DMS153 (cell line): ENCODE results near the gene C12orf42.
"Not testable (repeated sequence)": the region's sequence is repeated elsewhere in the genome, so short reads cannot be mapped to it uniquely, and the experiment has no call there.

Source experiments
- DNase-seq: peaks from one replicate; lab custom pipeline; 2025; lab: John Stamatoyannopoulos, UW

C12orf42 gene

DNA sequence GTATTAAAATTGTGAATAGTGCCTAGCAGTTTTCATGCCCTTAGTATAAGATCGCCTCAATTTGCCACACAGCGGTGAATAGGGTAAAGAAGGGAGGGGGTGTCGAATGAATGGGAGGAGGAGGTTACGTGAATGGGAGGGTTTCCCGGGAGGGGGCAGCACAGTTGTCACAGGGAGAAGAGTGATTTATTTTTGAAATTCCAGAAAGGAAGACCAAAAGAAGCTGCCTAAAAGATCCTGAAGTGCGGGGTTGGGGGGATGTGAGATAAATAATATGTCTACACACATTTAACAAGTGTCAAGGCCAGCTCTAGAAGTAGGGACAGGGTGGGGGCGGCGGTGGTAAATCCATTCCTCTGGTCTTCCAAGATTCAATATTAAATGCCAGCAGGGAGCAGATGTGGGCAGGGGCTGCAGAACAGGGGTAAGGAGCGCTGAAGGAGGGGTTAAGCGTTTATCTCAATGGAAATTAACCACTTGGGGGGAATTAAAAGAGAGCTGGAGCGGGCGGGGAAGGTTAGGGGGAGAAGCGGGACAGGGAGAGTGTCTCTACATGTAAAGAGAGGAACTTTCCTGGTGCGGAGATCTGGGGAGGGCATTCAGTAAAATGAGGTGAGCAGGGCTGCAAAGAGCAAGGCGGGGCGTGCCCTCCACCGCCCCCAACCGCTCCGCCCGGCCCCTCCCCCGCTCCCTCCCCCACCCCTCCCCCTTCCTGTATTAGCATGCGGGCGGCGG is 867 bp downstream of the C12orf42 start:
- no peak for DNase-seq

DNA sequence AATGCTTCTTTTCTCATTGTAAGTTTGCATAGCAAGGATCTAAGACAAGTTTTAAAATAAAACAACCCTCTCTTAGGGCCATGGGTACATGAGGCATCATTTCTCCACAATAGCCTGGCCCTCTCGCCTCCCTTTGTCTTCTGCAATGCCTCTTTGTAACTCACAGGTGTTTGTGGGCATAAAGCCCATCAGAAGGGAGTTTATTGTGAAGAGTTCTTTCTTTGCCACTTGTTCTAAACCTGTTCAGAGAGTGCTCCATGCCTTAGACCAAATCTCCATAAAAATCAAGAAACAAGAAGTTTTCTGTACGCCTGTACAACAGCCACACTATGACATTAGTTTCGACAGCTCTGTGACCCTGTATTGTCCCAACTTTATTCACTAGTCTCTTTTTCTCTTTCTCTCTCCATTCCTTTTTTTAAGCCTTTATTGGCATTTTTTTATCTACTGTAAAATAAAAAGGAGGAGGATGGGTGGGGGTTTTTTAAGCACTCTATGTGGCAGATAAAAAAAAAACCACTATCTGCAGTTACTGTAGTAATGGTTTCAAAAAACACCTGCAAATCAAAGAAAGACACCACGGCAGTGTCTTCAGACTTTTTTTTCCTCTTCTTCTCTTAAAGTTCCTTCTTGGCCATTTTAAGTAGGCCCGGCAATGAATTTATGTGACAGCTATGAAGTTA is 1.6 kb downstream of the C12orf42 start:
- DNase-seq: no peak

- no peak for DNase-seq
Measured at GRCh38 chr12:103493199-103493598, 2.6 kb downstream of the C12orf42 start.

GRCh38 chr12:103482365-103482764 is 13.4 kb downstream of the C12orf42 start:
- DNase-seq: no peak

DNA sequence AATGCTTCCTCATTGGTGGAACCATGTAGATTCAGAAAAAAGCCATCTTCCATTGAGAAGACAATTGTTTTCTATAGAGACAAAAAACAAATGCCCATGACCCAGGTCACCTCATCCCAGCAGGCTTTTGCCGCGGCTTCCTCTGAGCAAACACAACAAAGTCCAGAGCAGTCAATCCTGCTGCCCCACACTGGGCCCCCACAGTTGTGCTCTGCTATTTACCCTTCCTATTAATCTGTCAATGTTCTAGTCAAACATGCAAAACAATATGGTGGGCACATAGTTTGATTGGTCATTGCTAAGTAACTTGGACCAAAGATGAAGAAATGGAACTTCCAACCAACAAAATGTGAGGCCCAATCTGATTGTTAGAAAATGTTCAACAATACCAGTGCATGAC is 20.7 kb downstream of the C12orf42 start:
- no peak for DNase-seq

DNA sequence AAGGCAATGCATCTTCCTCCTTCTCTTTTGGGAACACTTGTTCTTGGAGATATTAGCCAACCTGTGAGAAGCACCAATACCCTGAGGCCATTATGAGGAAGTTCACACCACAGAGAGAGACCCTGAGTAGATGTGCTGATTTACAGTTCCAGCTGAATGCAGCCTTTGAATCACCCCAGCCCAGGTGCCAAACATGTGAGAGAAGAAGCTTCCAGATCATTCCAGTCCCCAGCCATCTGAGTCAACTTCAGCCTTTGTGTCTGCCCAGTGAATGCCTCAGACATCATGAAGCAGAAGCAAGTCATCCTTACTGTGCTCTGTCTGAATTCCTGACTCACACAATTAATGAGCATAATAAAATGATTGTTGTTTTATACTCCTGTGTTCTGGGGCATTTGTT is 25.1 kb downstream of the C12orf42 start:
- no peak for DNase-seq

DNA sequence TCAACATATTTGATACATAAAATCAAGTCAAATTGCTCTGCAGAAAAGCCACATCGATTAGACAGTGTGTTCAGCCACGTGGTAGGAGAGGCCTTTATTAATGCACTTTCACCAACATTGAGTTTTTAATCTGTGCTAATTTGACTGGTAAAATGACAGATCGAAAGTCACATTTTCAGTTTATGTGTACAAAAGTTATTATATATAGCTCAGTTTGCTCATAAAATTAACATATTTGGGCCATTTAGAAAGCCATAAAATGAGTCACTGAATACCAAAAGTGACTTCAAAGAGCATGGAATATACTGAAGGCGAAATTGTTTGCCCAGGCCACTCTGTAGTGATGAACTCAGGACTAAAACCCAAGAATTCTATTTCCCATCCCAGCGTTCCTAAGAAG is 26.0 kb downstream of the C12orf42 start:
- DNase-seq: no peak

GRCh38 chr12:103468837-103469236 is 26.9 kb downstream of the C12orf42 start:
- no peak for DNase-seq

DNA sequence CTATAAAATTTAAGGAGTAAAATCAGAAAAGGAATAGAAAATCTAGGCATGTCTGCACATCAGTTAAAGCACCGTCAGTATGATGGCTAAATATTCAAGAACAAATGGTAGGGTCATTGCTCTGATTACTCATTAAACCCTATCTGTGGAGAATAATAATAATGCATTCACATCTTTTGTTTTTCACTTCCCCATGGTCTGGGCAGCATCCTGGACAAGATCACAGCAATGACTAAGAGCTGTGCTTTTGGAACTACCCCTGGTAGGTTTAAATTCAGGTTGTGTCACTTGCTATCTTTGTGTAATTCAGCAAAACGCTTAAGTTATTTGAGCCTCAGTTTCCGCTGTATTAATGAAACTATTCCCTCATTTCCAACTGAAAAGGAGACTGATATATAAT is 33.1 kb downstream of the C12orf42 start:
- DNase-seq: no peak

DNA sequence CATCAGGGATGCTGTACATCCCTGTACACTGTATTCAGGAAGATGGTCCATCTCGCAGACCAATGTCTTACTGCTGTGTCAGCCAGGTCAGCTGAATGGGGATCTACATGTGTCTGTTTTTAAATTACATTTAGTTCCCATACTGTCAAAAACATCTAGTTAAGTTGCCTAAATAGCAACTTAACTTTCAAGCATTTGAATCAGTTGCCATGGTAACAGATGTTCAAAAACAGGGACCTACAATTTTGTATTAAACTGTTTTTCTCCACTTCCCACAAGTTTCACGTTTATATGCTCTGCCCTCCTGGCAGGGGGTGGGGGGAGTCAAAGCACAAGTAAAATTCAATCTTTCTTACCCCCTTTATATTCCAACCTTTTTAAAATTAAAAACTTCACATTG is 38.3 kb downstream of the C12orf42 start:
- DNase-seq: no peak

DNA sequence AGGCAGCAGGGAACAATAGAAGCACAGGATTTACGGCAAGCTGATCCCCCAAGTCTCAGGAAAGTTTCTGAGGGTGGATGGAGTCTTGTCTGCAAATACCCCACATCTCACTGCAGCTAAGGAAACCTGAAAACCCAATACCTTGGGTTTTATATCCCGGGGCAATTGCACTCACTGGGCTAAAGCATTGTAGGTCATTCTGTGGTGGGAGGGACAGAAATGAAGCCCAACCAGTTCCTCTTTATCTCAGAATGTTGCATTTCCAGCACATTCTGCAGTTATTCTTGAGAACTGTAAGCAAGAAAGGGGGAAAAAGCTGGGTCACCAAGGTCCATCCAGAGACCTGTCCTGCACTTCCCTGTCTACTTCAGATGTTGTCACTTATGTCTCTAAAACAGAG is 39.8 kb downstream of the C12orf42 start:
- DNase-seq: no peak

DNA sequence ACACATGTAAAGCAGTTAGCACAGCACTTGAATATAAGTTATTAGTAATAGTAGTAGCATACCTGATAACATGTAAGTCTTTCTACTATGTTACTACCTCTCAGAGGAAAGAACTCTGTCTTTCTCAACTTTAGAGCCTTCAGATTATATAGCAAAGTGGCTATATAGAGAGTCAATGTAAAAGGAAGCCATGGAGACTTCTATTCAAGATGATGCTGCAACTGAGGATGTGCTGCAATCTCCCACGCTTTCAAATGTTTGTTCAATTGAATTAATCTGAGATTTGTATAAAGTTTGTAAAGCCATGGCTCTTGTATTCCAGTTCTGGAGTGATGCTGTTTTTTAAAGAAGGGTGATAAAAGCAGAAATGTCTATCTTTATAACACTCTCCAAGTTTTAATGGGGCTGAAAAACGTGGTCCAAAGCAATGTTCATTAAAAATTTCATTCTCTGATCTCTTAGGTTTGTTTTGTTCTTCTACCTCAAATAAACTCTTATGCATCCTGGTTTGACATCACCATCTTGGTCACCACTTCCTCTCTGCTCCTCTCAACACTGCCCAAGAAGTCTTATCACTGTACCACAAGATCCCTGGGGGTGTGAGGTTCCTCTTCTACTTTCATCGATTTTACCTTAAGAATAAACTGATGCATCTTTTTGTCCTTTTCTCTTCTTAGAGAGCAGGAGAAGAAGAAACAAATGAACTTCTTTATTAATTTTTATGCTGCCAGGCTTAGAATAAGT is 40.6 kb downstream of the C12orf42 start:
- DNase-seq: no peak

- DNase-seq: no peak
Measured at GRCh38 chr12:103444983-103445382, 50.8 kb downstream of the C12orf42 start.

- DNase-seq: no peak
Measured at GRCh38 chr12:103442822-103443221, 52.9 kb downstream of the C12orf42 start.

DNA sequence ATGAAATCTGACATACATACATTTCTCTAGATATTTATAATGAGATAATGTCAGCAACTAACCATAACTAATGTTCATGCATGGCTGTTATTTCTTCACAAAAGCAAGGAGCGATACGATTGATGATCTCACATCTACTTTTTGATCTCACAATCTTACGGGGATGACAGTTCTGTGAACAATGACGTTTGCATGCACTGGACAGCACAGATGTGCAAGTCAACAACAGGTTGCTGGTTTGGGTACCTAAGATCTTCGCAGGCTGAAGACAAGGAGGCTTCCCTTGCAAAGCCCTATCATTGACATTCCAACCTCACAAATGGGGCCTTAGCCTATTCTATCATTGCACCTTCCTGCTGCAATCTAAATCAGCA is 53.6 kb downstream of the C12orf42 start:
- DNase-seq: no peak

DNA sequence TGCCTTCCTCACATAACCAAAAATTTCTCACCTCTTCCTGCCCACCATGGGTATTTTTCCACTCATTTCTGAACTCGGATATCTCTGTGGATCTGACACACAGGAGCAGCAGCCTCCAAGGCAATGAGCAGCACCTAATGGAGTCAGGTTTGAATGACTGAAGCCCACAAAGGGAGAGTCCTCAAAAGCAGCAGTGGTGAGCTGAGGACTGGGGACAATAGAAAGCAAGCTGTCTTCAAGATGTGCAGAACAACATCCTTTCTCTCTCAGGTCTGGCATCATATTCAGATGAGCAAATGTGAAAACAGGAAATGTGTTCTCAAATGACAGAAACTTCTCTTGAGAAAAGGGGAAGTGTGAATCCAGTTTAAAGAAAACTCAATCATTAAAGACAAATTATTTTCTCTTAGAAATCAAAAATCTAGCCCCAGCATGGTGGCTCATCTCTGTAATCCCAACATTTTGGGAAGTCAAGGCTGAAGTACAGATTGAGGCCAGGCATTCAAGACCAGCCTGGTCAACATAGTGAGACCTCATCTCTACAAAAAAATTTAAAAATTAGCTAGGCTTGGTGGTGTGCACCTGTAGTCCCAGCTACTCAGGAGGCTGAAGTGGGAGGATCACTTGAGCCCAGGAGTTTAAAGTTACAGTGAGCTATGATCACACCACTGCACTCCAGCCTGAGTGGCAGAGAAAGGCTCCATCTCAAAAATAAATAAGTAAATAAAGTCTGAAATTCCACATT is 54.2 kb downstream of the C12orf42 start:
- DNase-seq: no peak

- not testable (repeated sequence) for DNase-seq
Measured at GRCh38 chr12:103434165-103435105, 61.3 kb downstream of the C12orf42 start.

DNA sequence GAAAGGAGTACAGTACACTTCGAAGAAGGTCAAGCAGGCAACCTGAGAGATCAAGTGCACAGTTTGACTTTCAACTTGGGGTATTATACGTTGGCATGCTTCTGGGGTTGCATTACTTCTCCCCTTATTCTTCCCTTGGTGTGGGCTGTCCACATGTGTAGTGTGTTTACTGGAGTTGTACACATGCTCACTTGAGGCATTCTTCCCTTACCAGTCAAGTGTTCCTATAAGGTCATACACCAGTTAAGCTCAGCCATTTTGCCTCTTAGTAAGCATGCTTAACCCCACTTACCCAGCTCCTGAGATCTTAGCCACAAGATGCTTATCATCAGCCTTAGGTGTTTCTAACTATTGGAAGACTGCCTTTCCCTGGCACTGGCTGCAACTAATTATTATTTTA is 63.8 kb downstream of the C12orf42 start:
- DNase-seq: no peak

DNA sequence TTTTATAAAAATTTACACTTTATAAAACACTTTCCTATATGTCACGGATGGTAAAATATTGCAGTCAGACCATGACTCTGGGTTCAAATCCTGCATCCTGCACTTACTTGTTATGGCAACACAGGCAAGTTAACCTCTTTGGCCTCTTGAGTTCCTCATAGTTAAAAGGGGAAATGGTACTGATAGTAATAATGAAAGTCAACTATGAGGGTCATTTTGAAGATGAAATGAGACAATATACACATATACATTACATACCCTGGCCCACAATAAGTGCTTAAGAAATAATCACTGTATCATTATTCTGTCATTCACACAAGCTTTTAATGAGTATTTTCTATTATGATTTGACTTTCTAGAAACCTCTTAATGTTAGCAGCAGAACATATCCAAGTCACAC is 64.4 kb downstream of the C12orf42 start:
- no peak for DNase-seq

DNA sequence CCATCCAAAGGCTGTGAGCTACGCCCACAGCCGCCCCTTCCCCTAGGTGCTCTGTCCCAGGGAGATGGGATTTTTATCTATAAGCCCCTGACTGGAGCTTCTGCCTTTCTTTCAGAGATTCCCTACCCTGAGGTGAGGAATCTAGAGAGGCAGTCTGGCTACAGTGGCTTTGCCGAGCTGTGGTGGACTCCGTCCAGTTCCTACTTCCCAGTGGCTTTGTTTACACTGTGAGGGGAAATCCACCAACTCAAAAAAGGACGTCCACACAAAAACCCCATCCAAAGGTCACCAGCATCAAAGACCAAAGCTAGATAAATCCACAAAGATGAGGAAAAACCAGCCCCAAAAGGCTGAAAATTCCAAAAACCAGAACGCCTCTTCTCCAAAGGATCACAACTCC is 70.1 kb downstream of the C12orf42 start:
- not testable (repeated sequence) for DNase-seq

DNA sequence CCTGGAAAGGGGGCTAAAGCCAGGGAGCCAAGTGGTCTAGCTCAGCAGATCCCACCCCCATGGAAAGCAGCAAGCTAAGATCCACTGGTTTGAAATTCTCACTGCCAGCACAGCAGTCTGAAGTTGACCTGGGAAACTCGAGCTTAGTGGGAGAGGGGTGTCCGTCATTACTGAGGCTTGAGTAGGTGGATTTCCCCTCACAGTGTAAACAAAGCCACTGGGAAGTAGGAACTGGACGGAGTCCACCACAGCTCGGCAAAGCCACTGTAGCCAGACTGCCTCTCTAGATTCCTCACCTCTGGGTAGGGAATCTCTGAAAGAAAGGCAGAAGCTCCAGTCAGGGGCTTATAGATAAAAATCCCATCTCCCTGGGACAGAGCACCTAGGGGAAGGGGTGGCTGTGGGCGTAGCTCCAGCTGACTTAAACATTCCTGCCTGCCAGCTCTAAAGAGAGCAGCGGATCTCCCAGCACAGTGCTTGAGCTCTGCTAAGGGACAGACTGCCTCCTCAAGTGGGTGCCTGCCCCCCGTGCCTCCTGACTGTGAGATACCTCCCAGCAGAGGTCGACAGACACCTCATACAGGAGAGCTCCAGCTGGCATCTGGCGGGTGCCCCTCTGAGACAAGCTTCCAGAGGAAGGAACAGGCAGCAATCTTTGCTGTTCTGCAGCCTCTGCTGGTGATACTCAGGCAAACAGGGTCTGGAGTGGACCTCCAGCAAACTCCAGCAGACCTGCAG is 70.8 kb downstream of the C12orf42 start:
- not testable (repeated sequence) for DNase-seq
